GM23248 (cell line): ENCODE data around the gene RPL7A.

Experiments used
- EZH2 ChIP-seq: fragments of 200-600 bp; sonication (generic); IDR thresholded peaks from 2 replicates; pipeline ENCODE4 v1.6.1; 2018; ENCODE audit warnings: antibody characterized with exemption, mild to moderate bottlenecking; ENCODE audit not compliant: insufficient read depth, poor library complexity, severe bottlenecking
- EZH2phosphoT487 ChIP-seq: fragments of 200-600 bp; sonication (generic); IDR thresholded peaks from 2 replicates; pipeline ENCODE4 v1.6.1; 2018; ENCODE audit warnings: antibody characterized with exemption, moderate library complexity, mild to moderate bottlenecking, low read depth; ENCODE audit not compliant: insufficient read depth

- TF ChIP-seq EZH2 (no peak), EZH2phosphoT487 (no peak)
These were observed 21.9 kb downstream of the RPL7A start for GRCh38 chr9:133369933-133370332.
